ENCODE data around the gene NEIL3. TPM values are rescaled to one million over a fixed set of nuclear protein-coding genes. Genes with fewer than 3 reads are reported as not detected.

NEIL3 gene
- total RNA-seq, 1 experiment from 2014 or later: 18.1 TPM

- ChIA-PET POLR2A (no interaction called here), CTCF (no interaction called here), RAD21 (ENCODE audit: low non-redundant PET in 1 of 2, low total read pairs in 2 of 2, uncharacterized antibody in 2 of 2, unreplicated experiment in 2 of 2) (interaction anchor here in 1 of 2 experiments (0.6 kb wide), 1 partner anchor 58 kb away, joined by 3 read pairs; no protein-coding TSS in a partner anchor)
Measured at GRCh38 chr4:177290780-177291179, 18.9 kb upstream of the NEIL3 start.

GRCh38 chr4:177292171-177292570 lies 17.5 kb upstream of the NEIL3 start:
- Histone ChIP-seq H3K27me3 (ENCODE audit: insufficient read depth, low read length) (no peaks in the 10 kb centered on the region), H3K27ac (ENCODE audit: low read depth, low read length) (no peak overlapping the region), H3K4me1 (ENCODE audit: control insufficient read depth in 1 of 2, insufficient read depth in 2 of 2, low read length in 2 of 2) (no peaks in the 10 kb centered on the region), H3K4me3 (replicated peaks in 1 of 2; ENCODE audit: low read depth in 1 of 2, low read length in 2 of 2) (no peak overlapping the region), H3K9me2 (ENCODE audit: insufficient read depth) (no peaks in the 10 kb centered on the region), H3K4me2 (ENCODE audit: low read length) (no peak overlapping the region), H3K79me2 (ENCODE audit: insufficient read depth, low read length) (no peaks in the 10 kb centered on the region), H4K20me1 (ENCODE audit: insufficient read depth) (no peaks in the 10 kb centered on the region), H3K9ac (ENCODE audit: low read length) (no peak overlapping the region), H3K36me3 (ENCODE audit: control insufficient read depth in 1 of 2, insufficient read depth in 2 of 2, low read length in 2 of 2) (no peaks in the 10 kb centered on the region), H2AFZ (ENCODE audit: low read depth, low read length, poor library complexity, severe bottlenecking) (no peak overlapping the region), H3K9me3 (ENCODE audit: control insufficient read depth in 1 of 2, insufficient read depth in 1 of 2, low read depth in 1 of 2, low read length in 2 of 2) (no peaks in the 10 kb centered on the region)
- ChIA-PET CTCF (no interaction called here), POLR2A (no interaction called here), RAD21 (ENCODE audit: low non-redundant PET in 1 of 2, low total read pairs in 2 of 2, uncharacterized antibody in 2 of 2, unreplicated experiment in 2 of 2) (no interaction called here)
- BruUV-seq (replicated peaks): no TSS peak
- intact Hi-C loops (cut with micrococcal nuclease): no loop called here
- DNase-seq (ENCODE audit: low read depth, low spot score): no peak
- ATAC-seq: no peak
- TF ChIP-seq CBX3 (IDR thresholded peaks at IDR 0.05; ENCODE audit: low read depth) (no peak), JUND (IDR thresholded peaks at IDR 0.05) (no peak), MAX (IDR thresholded peaks at IDR 0.05) (no peak), EGR1 (IDR thresholded peaks at IDR 0.05; ENCODE audit: low read depth) (no peak), ZFX (IDR thresholded peaks at IDR 0.05) (no peak), YY1 (IDR thresholded peaks at IDR 0.05; ENCODE audit: extremely low read depth, insufficient replicate concordance, low read depth, low read length) (no peak), SP1 (IDR thresholded peaks at IDR 0.05; ENCODE audit: low read depth) (no peak), SRF (IDR thresholded peaks at IDR 0.05; ENCODE audit: low read depth) (no peak), FOSL1 (IDR thresholded peaks at IDR 0.05; ENCODE audit: low read depth) (no peak), ZNF274 (IDR thresholded peaks at IDR 0.05; ENCODE audit: low read depth, low read length) (no peak), POLR2AphosphoS5 (IDR thresholded peaks at IDR 0.05; ENCODE audit: low read depth, low read length) (no peak), EZH2phosphoT487 (IDR thresholded peaks at IDR 0.05; ENCODE audit: borderline replicate concordance) (no peak), SIN3A (IDR thresholded peaks at IDR 0.05; ENCODE audit: low read depth) (no peak), ELF1 (IDR thresholded peaks at IDR 0.05; ENCODE audit: borderline replicate concordance, low read depth) (no peak)

More at GRCh38 chr4:177290780-177291179, 18.9 kb upstream of the NEIL3 start:
- no peaks in the 10 kb centered on the region for H3K27me3 ChIP-seq (ENCODE audit: insufficient read depth, low read length)
- no peak overlapping the region for H3K4me3 ChIP-seq (replicated peaks in 1 of 2; ENCODE audit: low read depth in 1 of 2, low read length in 2 of 2)
- H2AFZ ChIP-seq (ENCODE audit: low read depth, low read length, poor library complexity, severe bottlenecking): no peak overlapping the region
- intact Hi-C loops (cut with micrococcal nuclease): no loop called here
- no peaks in the 10 kb centered on the region for H3K9me3 ChIP-seq (ENCODE audit: control insufficient read depth in 1 of 2, insufficient read depth in 1 of 2, low read depth in 1 of 2, low read length in 2 of 2)
- no peaks in the 10 kb centered on the region for H3K79me2 ChIP-seq (ENCODE audit: insufficient read depth, low read length)
- ATAC-seq: no peak
- TF ChIP-seq POLR2AphosphoS5 (IDR thresholded peaks at IDR 0.05; ENCODE audit: low read depth, low read length) (no peak), POLR2A (IDR thresholded peaks at IDR 0.05; ENCODE audit: borderline replicate concordance, extremely low read depth, insufficient read depth, insufficient read length) (no peak), ZFX (IDR thresholded peaks at IDR 0.05) (no peak), FOSL1 (IDR thresholded peaks at IDR 0.05; ENCODE audit: low read depth) (no peak), CTCF (IDR thresholded peaks at IDR 0.05 in 2 of 3, conservative IDR thresholded peaks at IDR 0.05 in 1 of 3; ENCODE audit: borderline replicate concordance in 1 of 3, insufficient read depth in 1 of 3, low read depth in 2 of 3, low read length in 2 of 3) (no peak)
- no peak for DNase-seq (ENCODE audit: low read depth, low spot score)
- H3K36me3 ChIP-seq (ENCODE audit: control insufficient read depth in 1 of 2, insufficient read depth in 2 of 2, low read length in 2 of 2): no peaks in the 10 kb centered on the region
- H3K4me2 ChIP-seq (ENCODE audit: low read length): no peak overlapping the region
- no peak overlapping the region for H3K9ac ChIP-seq (ENCODE audit: low read length)
- no peaks in the 10 kb centered on the region for H4K20me1 ChIP-seq (ENCODE audit: insufficient read depth)
- H3K4me1 ChIP-seq (ENCODE audit: control insufficient read depth in 1 of 2, insufficient read depth in 2 of 2, low read length in 2 of 2): no peaks in the 10 kb centered on the region
- no peak overlapping the region for H3K27ac ChIP-seq (ENCODE audit: low read depth, low read length)
- no TSS peak for BruUV-seq (replicated peaks)
- no peaks in the 10 kb centered on the region for H3K9me2 ChIP-seq (ENCODE audit: insufficient read depth)

All from HCT116 (cell line).